ENCODE results near the gene IFNLR1.

DNA sequence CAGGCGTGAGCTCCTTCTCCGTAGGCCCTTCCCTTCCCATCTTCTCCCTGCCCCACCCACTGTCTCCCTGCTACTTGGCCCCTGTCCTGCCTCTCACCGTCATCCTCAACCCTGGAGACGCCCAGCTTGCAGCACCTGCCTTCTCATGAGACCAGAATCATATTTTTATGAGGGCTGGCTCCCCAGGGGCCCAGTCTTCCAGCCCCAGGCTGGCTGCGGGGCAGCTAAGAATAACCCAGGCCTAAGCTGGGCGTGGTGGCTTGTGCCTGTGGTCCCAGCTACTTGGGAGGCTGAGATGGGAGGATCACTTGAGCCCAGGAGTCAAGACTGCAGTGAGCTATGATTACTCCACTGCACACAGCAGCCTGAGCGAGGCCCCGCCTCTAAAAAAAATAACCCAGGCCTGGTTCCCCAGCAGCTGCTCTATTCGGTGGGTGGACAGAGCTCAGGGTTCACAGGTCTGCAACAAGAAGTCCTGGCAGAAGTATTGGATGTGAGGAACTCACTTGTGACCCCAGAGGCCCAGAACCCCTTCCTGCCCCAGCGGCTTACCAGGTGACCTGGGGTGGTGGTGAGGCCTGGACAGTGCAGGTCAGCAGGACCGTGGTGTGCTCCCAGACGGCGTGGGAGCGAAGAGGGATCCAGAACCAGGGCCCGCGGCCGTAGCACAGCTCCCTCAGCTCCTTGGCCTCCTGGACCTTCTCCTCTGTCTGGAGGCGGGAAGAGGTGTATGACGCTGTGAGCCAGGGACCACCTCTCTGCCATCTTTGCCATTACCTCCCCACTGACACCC lies 81.5 kb downstream of the IFNLR1 start:
- TF ChIP-seq CTCF (conservative IDR thresholded peaks at IDR 0.05 in 1 of 2, IDR thresholded peaks at IDR 0.05 in 1 of 2; ENCODE audit: low read depth in 1 of 2, low read length in 2 of 2) (no peak), EZH2 (IDR thresholded peaks at IDR 0.05; ENCODE audit: low read length, missing control alignments) (no peak)

All from fibroblast of lung (primary cell).